Upper lobe of left lung (tissue), 6 donors: ENCODE data around the gene GGN. TPM values are rescaled to one million over a fixed set of nuclear protein-coding genes. Genes with fewer than 3 reads are reported as not detected.
"Not testable (repeated sequence)": the region's sequence is repeated elsewhere in the genome, so short reads cannot be mapped to it uniquely, and the experiment has no call there.

Source experiments
- ATAC-seq, 2 donors: fragments of 200-7000 bp; cut with Tn5 transposase; one replicate each; pipeline ENCODE4 v1.9.1; 2022; ENCODE audit warnings: mild to moderate bottlenecking in 2 of 2, moderate library complexity in 2 of 2; ENCODE audit not compliant: low FRiP score in 2 of 2
- DNase-seq, 2 donors: peaks; one replicate each; pipeline ENCODE4 v3.0.0-alpha.2; 2019 to 2020
- H3K27ac ChIP-seq, 4 donors: fragments of 200-600 bp; sonication (generic); one replicate each; pipeline ENCODE4 v1.5.1; 2016 to 2019
- H3K27me3 ChIP-seq, 4 donors: fragments of 200-600 bp; sonication (generic); one replicate each; pipeline ENCODE4 v1.5.1; 2017 to 2019
- H3K36me3 ChIP-seq, 4 donors: fragments of 200-600 bp; sonication (generic); one replicate each; pipeline ENCODE4 v1.5.1; 2016 to 2019
- H3K4me1 ChIP-seq, 4 donors: fragments of 200-600 bp; sonication (generic); one replicate each; pipeline ENCODE4 v1.5.1; 2018 to 2019
- H3K4me3 ChIP-seq, 4 donors: fragments of 200-600 bp; sonication (generic); one replicate each; pipeline ENCODE4 v1.5.1; 2017 to 2019; ENCODE audit warnings: mild to moderate bottlenecking in 2 of 4, moderate library complexity in 1 of 4
- H3K9me3 ChIP-seq, 4 donors: fragments of 200-600 bp; sonication (generic); one replicate each; pipeline ENCODE4 v1.5.1; 2018 to 2019
- EP300 ChIP-seq, 4 donors: sonication (generic); formaldehyde crosslinking; IDR thresholded peaks; one replicate each; pipeline ENCODE4 v1.5.1; 2017; ENCODE audit warnings: antibody characterized with exemption in 4 of 4, control low read depth in 2 of 4
- POLR2A ChIP-seq, 4 donors: fragments of 450-650 bp; IDR thresholded peaks; one replicate each; pipeline ENCODE4 v1.5.1; 2016 to 2017; ENCODE audit warnings: antibody characterized with exemption in 4 of 4, mild to moderate bottlenecking in 2 of 4
- POLR2AphosphoS5 ChIP-seq, 2 donors: sonication (generic); formaldehyde crosslinking; IDR thresholded peaks; one replicate each; pipeline ENCODE4 v1.5.1; 2017; ENCODE audit warnings: antibody characterized with exemption in 2 of 2
- WGBS, 2 donors: methylation state at CpG; one replicate each; pipeline ENCODE4 v1.1.5; 2017 to 2018; 5-methylcytosine and 5-hydroxymethylcytosine counted together
- total RNA-seq, 6 donors: library from RNA; depleted of rRNA in 4 of 6; stranded (reverse); fragments of >200 nt in 4 of 6; gene quantifications; one replicate each; pipeline versions ENCODE4 v1.1.0 to v1.2.1, GENCODE V29; 2016 to 2021
- TF ChIP-seq, protein P1 (sequence below), 6 experiments: fragments of 450-650 bp in 4 of 6; fragments of 200-600 bp in 2 of 6; sonication (generic) in 2 of 6; IDR thresholded peaks; one replicate each; pipeline ENCODE4 v1.5.1; 2016 to 2019; ENCODE audit warnings: antibody characterized with exemption in 6 of 6
- donor health status: DM: no; HTN: no; CAD: no; lungs with moderate emphysema.
- donor health status: DM: no; HTN: yes; CAD: no; lungs with severe emphysema.

Gene GGN
- total RNA-seq, 6 donors from 2014 or later, result 0.44 to 8.4 (median 0.95) TPM

DNA sequence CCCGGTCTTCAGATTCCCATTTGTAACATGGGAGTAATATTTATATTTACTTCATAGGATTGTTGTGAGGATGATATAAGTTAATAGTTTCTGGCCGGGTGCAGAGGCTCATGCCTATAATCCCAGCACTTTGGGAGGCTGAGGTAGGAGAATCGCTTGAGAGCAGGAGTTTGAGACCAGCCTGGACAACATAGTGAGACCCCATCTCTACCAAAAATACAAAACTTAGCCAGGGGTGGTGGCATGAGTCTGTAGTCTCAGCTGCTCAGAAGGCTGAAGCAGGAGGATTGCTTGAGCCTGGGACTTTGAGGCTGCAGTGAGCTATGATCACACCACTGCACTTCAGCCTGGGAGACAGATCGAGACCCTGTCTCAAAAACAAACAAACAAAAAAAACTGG lies 41.0 kb downstream of the GGN start:
- DNase-seq (no peak), ATAC-seq (no peak)
- Histone ChIP-seq H3K4me3 (no peak overlapping the region), H3K27me3 (no peaks in the 10 kb centered on the region), H3K36me3 (no peaks in the 10 kb centered on the region), H3K9me3 (no peaks in the 10 kb centered on the region), H3K4me1 (no peaks in the 10 kb centered on the region), H3K27ac (no peak overlapping the region)
- TF ChIP-seq POLR2A (IDR thresholded peaks at IDR 0.05) (no peak), EP300 (IDR thresholded peaks at IDR 0.05) (no peak), POLR2AphosphoS5 (IDR thresholded peaks at IDR 0.05) (no peak)
- TF ChIP-seq, protein P1, sequence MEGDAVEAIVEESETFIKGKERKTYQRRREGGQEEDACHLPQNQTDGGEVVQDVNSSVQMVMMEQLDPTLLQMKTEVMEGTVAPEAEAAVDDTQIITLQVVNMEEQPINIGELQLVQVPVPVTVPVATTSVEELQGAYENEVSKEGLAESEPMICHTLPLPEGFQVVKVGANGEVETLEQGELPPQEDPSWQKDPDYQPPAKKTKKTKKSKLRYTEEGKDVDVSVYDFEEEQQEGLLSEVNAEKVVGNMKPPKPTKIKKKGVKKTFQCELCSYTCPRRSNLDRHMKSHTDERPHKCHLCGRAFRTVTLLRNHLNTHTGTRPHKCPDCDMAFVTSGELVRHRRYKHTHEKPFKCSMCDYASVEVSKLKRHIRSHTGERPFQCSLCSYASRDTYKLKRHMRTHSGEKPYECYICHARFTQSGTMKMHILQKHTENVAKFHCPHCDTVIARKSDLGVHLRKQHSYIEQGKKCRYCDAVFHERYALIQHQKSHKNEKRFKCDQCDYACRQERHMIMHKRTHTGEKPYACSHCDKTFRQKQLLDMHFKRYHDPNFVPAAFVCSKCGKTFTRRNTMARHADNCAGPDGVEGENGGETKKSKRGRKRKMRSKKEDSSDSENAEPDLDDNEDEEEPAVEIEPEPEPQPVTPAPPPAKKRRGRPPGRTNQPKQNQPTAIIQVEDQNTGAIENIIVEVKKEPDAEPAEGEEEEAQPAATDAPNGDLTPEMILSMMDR (IDR thresholded peaks at IDR 0.05), result no peak
- WGBS, 2 donors, result 82% methylated on average over 4 of the region's 4 CpGs

DNA sequence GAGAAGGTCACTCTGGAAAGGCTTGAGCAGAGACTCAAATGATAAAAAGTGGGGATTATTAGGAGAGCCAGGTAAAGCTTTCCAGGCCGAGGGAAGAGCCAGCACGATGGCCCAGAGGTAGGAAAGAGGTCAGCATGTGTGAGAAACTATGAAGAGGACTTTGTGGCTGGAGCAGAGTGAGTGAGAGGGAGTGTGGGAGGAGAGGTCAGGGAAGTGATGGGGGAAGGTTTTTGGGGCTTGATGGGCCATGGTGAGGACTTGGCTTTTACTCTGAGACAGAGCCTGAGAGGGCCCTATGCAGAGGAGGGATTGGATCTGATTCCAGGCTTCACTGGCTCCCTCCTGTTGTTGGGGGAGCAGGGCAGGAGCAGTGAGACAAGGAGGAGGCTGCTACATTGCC lies 46.9 kb downstream of the GGN start:
- no peaks in the 10 kb centered on the region for H3K36me3 ChIP-seq
- peaks cover 7 to 13% (median 11%) of the 10 kb centered on the region in 4 donors for H3K4me1 ChIP-seq
- ATAC-seq, result no peak
- H3K4me3 ChIP-seq, result no peak overlapping the region
- no peak overlapping the region for H3K27ac ChIP-seq
- H3K9me3 ChIP-seq, result no peaks in the 10 kb centered on the region
- no peaks in the 10 kb centered on the region for H3K27me3 ChIP-seq
- TF ChIP-seq EP300 (IDR thresholded peaks at IDR 0.05) (no peak), POLR2AphosphoS5 (IDR thresholded peaks at IDR 0.05) (no peak), POLR2A (IDR thresholded peaks at IDR 0.05) (no peak)
- TF ChIP-seq, protein P1 (IDR thresholded peaks at IDR 0.05), result no peak
- no peak for DNase-seq
- WGBS, 2 donors, result 86 to 97% methylated on average over 2 of the region's 2 CpGs

DNA sequence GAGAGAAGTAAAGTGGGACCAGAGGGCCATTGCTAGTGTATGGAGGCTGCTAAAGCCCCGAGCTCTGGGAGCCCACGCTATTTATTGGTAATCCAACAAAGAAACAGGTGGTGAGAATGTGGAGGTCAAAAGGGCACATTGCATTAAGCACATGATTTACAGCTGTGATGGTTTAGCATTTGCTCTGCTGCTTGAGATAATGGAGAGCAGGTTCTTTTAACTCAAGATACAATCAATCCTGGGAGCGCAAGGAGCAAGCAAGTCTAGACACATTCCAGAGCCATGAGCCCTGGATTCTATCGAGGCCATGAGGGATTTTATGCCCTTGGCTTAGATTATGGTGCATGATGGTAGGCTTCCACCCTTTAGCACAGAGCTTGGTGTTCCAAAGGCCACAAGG lies 48.8 kb downstream of the GGN start:
- H3K9me3 ChIP-seq, H3K36me3 ChIP-seq, H3K4me3 ChIP-seq, ATAC-seq, H3K27me3 ChIP-seq, H3K27ac ChIP-seq, DNase-seq: not testable (repeated sequence)
- 72 to 92% methylated on average over 3 to 4 of the region's 4 CpGs for WGBS, 2 donors
- H3K4me1 ChIP-seq, result peaks cover 7 to 18% (median 12%) of the 10 kb centered on the region in 4 donors

DNA sequence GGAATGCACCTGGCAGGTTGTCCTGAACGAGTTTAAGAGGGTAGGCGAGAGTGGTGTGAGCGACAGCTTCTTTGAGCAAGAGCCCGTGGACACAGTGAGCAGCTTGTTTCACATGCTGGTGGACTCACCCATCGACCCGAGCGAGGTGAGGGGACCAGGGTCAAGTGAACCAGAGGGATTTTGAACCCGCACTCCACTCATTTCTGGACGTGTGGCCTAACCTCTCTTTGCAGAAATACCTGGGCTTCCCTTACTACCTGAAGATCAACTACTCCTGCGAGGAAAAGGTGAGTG lies 50.5 kb downstream of the GGN start:
- no peaks in the 10 kb centered on the region for H3K27me3 ChIP-seq
- no peaks in the 10 kb centered on the region for H3K9me3 ChIP-seq
- peaks cover 7 to 18% (median 12%) of the 10 kb centered on the region in 4 donors for H3K4me1 ChIP-seq
- H3K27ac ChIP-seq, result peak overlapping the region; percentile 93 to 99 (median 97)
- ATAC-seq (no peak), DNase-seq (peak in 1 of 2 donors; percentile 64)
- WGBS, 2 donors, result 55 to 65% methylated on average over 10 of the region's 10 CpGs
- TF ChIP-seq EP300 (IDR thresholded peaks at IDR 0.05) (no peak), POLR2AphosphoS5 (IDR thresholded peaks at IDR 0.05) (no peak), POLR2A (IDR thresholded peaks at IDR 0.05) (no peak)
- TF ChIP-seq, protein P1 (IDR thresholded peaks at IDR 0.05), result no peak
- H3K4me3 ChIP-seq, result peak overlapping the region in 3 of 4 donors; percentile 80 to 95 (median 89)
- no peaks in the 10 kb centered on the region for H3K36me3 ChIP-seq

DNA sequence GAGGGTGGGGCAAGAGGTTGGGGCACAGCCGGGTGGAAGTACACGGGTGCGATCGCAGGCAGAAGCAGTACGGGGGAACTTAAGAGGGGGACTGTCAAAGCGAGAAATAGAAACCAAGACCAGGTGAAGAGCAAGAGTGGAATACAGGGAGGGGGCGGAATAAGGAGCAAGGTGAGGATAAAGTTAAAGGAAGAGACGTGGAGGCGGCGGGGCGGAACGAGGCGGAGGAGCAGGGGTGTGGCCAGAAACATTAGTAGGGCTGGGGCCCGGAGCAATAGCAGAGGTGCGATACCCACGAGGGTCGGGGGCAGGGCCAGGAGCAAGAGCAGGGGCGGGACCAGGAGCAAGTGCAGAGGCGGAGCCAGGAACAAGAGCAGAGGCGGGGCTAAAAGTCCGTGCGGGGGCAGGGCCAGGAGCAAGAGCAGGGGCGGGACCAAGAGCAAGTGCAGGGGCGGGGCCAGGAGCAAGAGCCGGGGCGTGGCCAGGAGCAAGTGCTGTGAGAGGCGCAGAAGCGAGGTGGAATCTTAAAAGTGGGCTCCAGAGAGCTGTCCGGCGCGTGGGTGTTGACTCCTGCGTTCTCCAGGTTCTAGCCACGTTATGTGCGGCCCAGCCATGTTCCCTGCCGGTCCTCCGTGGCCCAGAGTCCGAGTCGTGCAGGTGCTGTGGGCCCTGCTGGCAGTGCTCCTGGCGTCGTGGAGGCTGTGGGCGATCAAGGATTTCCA lies 51.0 kb downstream of the GGN start:
- Histone ChIP-seq H3K27ac (peak overlapping the region; percentile 93 to 99 (median 97)), H3K4me1 (peaks cover 7 to 18% (median 12%) of the 10 kb centered on the region in 4 donors), H3K4me3 (peak overlapping the region; percentile 80 to 95 (median 91)), H3K27me3 (no peaks in the 10 kb centered on the region), H3K36me3 (no peaks in the 10 kb centered on the region), H3K9me3 (no peaks in the 10 kb centered on the region)
- peak; percentile 92 to 95 for ATAC-seq
- WGBS, 2 donors, result 6 to 8% methylated on average over 40 to 41 of the region's 41 CpGs
- TF ChIP-seq EP300 (IDR thresholded peaks at IDR 0.05), result no peak
- TF ChIP-seq, protein P1 (IDR thresholded peaks at IDR 0.05), result peak in 1 of 6 experiments; percentile 15
- peak in 1 of 4 donors; percentile 40 for TF ChIP-seq POLR2A (IDR thresholded peaks at IDR 0.05)
- no peak for TF ChIP-seq POLR2AphosphoS5 (IDR thresholded peaks at IDR 0.05)
- DNase-seq, result peak; percentile 97 to 99
